Astrocyte of the hippocampus (primary cell): ENCODE results near the gene RAB30.
"Not testable (repeated sequence)": the region's sequence is repeated elsewhere in the genome, so short reads cannot be mapped to it uniquely, and the experiment has no call there.

Experiments used
- DNase-seq: peaks from one replicate; pipeline ENCODE4 v3.0.0; 2011; ENCODE audit warnings: low read depth, low spot score

The RAB30 gene

DNA sequence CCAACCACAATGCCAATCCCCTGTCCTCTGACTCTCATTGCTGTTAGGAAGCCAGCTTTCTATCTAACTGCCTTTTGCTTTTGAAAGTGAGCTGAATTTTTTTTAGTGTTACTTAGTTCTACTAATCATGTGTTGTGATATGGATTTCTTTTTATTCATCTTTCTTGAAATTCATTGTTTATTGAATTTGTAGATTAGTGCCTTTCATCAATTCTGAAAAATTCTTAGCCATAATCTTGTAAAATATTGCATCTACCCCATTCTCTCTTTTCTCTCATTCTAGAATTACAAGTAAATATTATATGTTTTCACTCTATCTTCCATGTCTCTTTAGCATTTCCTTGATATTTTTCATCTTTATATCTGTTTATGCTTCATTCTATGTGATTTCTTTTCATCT is 122.3 kb downstream of the RAB30 start:
- no peak for DNase-seq

DNA sequence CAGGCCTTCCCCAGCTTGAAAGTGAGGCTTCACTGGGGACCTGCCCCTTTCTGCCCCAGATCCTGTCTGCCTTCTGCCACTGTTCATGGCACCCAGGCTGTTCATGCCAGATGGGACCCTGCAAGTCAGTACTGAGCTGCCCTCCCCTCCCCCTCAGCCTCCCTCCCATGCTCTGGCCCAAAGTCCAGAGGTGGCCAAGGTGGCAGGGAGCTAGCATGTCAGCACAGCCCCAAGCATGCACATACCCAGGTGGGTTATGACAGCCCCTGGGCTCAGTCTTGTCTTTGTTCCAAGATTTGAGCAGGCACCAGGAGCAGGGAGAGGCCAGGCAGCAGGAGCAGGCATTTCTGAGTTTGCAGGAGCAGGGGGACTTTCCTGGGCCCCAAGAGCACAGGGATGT is 126.0 kb downstream of the RAB30 start:
- DNase-seq = no peak

DNA sequence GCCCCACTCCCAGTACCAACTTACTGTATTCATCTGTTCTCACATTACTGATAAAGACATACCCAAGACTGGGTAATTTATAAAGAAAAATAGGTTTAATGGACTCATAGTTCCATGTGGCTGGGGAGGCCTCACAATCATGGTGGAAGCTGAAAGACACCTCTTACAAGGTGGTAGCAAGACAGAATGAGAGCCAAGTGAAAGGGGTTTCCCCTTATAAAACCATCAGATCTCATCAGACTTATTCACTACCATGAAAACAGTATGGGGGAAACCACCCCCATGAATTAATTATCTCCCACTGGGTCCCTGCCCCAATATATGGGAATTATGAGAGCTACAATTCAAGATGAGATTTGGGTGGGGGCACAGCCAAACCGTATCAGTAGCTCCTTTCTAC is 126.7 kb downstream of the RAB30 start:
- DNase-seq = not testable (repeated sequence)

DNA sequence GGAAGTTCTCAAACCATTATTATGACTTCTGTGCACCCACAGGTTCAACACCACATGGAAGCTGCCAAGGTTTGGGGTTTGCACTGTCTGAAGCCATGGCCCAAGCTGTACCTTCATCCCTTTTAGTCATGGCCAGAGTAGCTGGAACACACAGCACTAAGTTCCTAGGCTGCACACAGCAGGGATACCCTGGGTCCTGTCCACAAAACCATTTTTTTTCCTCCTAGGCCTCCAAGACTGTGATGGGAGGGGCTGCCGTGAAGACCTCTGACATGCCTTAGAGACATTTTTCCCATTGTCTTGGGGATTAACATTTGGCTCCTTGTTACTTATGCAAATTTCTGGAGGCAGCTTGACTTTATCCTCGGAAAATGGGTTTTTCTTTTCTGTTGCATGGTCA is 127.5 kb downstream of the RAB30 start:
- DNase-seq = no peak

DNA sequence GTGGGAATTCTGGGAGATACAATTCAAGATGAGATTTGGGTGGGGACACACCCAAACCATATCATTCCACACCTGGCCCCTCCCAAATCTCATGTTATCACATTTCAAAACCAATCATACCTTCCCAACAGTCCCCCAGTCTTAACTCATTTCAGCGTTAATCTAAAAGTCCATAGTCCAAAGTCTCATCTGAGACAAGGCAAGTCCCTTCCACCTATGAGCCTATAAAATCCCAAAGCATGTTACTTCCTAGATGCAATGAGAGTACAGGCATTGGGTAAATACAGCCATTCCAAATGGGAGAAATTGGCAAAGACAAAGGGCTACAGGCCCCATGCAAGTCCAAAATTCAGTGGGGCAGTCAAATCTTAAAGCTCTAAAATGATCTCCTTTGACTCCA is 128.3 kb downstream of the RAB30 start:
- DNase-seq = not testable (repeated sequence)

DNA sequence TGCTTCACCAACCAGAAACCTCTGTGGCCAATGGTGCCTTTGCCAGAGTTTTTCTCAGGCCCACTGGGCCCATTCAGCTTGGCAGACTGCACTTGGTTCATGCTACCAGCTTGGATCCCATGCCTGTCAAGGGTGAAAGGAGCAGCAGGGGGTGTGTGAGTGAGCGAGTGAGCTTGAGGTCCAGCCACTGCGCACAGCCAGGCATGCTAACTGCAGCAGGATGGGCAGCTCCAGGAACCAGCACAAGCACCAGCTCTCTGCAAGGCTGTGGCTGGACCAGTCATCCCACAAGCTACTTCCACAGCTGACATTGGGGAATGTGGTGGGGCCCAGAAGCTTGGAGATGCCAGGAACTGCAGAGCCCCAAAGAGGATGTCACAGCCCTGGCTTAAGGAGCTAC is 129.3 kb downstream of the RAB30 start:
- no peak for DNase-seq

DNA sequence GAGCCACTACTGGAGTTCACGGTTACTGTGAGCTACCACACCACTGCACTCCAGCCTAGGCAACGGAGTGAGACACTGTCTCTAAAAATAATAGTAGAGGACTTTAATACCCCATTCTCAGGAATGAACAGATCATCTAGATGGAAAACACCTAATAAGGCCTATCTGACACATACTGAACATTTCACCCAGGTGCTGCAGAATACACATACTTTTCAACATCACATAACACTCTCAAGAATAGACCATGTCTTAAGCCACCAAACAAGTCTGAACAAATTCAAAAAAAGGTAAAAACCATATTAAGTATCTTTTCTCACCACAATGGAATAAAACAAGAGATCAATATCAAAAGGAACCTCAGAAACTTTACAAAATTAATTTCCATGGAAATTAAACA is 132.2 kb downstream of the RAB30 start:
- no peak for DNase-seq

DNA sequence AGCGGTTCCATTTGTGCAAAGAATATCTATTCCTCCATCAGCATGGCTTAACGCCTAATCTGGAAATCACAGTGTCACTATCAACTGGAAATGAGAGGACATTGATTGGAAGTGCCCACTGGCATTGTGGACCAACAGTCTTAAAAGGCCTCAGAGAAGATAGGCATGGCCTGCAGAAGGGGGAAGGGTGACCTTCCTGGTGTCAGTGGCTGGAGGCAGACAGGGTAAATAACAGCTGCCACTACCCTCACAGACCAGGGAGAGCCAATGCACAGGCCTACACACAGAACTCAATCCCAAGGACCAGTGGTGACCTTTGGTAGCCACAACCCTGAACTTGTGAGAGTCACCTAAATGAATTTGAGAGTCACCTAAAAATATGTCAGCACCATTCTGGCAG is 134.1 kb downstream of the RAB30 start:
- DNase-seq = no peak

DNA sequence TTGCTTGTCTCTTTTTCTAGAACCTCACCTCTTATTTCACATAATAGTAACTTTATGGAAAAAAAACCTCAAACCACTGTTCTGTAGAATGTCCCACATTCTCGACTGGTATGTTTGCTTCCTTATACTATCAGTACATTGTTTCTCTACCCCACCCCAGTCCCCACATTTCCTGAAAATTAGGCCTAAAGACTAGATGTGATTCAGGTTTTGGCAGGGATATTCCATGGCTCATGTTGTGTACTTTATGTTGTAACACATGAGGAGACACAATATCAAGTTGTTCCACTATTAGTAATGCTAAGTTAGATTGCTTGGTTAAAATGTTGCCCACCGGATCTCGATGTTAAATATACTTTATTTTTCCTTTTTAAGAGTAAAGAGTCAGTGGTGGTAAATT is 135.4 kb downstream of the RAB30 start:
- DNase-seq = no peak

DNA sequence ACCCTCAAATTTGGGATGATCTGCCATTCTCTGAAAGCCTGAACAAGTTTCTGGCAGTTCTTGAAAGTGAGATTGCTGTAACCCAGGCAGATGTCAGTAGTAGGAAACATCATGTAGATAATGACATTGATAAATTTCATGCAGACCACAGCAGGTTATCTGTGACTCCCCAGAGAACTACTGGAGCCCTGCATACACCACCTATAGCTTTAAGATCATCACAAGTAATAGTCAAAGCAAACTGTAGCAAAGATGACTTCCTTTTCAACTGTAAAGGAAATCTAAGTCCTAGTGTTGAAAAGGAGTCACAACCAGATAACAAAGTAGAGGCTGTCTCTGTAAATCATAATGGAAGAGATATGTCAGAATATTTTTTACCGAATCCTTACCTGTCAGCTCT is 139.1 kb downstream of the RAB30 start:
- no peak for DNase-seq

DNA sequence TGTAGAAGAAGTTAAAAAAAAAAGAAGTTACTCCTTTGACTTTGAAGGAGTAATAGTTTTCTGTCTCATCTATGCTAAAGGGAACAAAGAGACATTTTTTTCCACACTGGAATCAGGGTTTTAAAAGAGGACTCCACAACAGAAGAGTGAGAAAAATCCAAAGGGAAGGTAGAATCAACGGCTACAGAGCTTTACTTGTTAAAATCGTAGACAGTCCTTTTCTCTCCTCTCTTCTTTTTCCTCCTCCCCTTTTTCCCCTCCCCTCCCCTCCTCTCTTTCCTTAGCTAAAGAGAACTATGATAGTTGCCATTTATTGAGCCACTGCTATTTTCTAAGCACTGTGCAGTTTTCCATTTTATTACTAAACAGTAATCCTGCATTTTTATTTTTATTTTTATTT is 141.0 kb downstream of the RAB30 start:
- no peak for DNase-seq

DNA sequence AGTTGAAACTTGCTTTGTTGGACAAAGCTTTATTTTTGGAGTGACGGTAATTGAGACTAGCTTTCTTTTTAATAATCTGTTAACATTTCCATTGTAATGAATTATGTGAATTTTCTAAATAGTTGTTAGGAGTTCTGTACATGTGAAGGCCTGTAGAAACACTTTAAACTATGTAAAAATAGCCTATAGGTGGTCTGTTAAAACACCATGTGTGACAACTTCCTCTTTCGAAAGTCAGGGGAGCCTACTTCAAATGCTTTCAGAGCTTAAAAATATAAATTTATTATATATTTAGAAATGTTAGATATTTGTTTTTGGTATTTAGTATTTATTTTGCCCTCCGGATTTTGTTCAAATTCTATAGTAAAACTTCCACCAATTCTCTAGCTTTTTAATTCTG is 141.5 kb downstream of the RAB30 start:
- no peak for DNase-seq

DNA sequence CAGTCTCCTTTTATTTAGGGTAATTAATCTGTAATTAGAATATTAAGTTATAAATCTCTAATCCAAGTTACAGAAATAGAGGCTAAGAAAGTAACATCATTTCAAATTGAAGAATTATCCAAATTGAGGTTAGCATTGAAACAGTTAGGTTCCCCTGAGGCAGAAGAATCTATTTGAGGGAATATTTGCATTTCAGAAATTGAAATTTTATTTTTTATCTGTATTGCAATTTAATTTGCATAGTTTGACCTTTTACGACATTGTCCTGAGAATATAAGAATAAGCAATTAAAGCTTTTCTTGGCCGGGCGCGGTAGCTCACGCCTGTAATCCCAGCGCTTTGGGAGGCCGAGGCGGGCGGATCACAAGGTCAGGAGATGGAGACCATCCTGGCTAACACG is 142.6 kb downstream of the RAB30 start:
- no peak for DNase-seq

DNA sequence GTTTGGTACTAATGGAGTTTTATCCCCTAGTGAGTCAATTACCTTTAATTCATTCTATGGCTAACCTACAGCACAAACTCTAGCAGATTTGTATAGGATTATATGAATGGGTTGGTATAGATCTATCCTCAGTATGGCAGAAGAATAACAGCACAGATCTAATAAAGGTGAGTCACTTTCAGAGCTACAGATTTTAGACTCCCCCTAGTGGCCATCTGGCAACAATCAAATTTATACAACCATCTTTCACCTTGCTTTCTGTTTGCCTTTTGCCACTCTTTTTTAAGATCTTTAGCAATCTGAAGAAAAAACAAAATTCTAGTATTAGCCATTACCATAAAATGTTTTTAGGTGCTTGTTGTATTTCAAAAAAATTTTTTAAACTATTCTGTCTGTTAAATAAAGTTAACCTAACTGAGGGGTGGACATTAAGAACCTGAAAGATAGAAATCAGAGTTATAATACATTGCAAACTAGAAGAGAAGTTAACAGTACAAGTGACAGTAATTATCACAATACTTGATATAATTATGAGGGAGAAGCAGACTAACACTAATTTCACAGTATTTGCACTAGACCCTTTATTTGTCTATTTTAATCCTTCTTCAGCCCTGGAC is 144.3 kb downstream of the RAB30 start:
- peak; percentile 68 for DNase-seq

DNA sequence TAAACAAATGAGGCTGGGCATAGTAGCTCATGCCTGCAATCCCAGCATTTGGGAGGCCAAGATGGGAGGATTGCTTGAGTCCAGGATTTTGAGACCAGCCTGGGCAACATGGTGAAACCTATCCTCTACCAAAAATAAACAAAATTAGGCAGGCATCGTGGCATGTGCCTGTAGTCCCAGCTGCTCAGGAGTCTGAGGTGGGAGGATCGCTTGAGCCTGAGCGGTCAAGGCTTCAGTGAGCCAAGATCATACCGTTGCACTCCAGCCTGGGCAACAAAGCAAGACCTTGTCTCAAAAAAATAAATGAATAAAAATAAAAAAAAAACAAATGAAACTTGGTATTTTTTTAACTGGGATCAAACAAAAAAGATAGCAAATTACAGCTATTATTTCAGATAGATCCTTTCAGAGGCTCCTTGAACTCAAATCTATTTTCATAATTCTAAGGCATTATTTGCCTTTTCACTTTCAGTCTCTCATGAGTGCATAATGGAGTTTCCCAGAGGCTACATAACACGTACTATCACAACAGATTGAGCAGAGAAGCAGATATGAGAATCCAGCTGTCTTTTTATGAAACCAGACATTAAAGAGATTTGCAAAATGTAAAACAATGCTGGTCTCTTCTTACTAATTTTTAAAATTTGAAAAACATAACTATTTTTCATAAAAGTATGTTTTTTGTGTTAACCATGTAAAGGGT is 147.0 kb downstream of the RAB30 start:
- no peak for DNase-seq
